HepG2 (cell line): ENCODE results near the gene PRKCE. TPM values are rescaled to one million over a fixed set of nuclear protein-coding genes. Genes with fewer than 3 reads are reported as not detected.

Experiments
- ARNT2 ChIP-seq: sonication (generic); formaldehyde crosslinking; IDR thresholded peaks from 2 replicates; pipeline ENCODE4 v1.8.0; 2022; ENCODE audit warnings: mild to moderate bottlenecking, low read depth, missing genetic modification reagents, moderate library complexity
- ATF1 ChIP-seq: IDR thresholded peaks from 2 replicates; pipeline ENCODE4 v1.6.1; 2016; ENCODE audit warnings: mild to moderate bottlenecking, control low read depth
- FOSL2 ChIP-seq: sonication (generic); formaldehyde crosslinking; IDR thresholded peaks from 2 replicates; pipeline ENCODE4 v1.4.0; 2020; ENCODE audit warnings: missing genetic modification reagents
- GATAD1 ChIP-seq: IDR thresholded peaks from 2 replicates; pipeline ENCODE4 v1.6.1; 2016; ENCODE audit warnings: missing genetic modification reagents, missing compliant biosample characterization
- GATAD2A ChIP-seq: IDR thresholded peaks from 2 replicates; pipeline ENCODE4 v1.6.1; 2016
- MED1 ChIP-seq: sonication (generic); formaldehyde crosslinking; IDR thresholded peaks from 2 replicates; pipeline ENCODE4 v1.4.0; 2020; ENCODE audit warnings: missing genetic modification reagents
- MLXIP ChIP-seq: sonication (generic); formaldehyde crosslinking; IDR thresholded peaks from 2 replicates; pipeline ENCODE4 v1.9.0; 2021; ENCODE audit warnings: missing genetic modification reagents, borderline replicate concordance
- MXD3 ChIP-seq: IDR thresholded peaks from 2 replicates; pipeline ENCODE4 v1.6.1; 2016; ENCODE audit warnings: mild to moderate bottlenecking, missing biosample characterization, missing genetic modification reagents
- MYNN ChIP-seq: sonication (generic); formaldehyde crosslinking; IDR thresholded peaks from 2 replicates; pipeline ENCODE4 v1.4.0; 2020; ENCODE audit warnings: mild to moderate bottlenecking, low read depth, missing genetic modification reagents
- NCOA5 ChIP-seq: sonication (generic); formaldehyde crosslinking; IDR thresholded peaks from 2 replicates; pipeline ENCODE4 v1.4.0; 2020; ENCODE audit warnings: missing genetic modification reagents
- RARA ChIP-seq: IDR thresholded peaks from 2 replicates; pipeline ENCODE4 v1.6.1; 2016; ENCODE audit warnings: missing genetic modification reagents, missing compliant biosample characterization
- SATB2 ChIP-seq: sonication (generic); formaldehyde crosslinking; IDR thresholded peaks from 2 replicates; pipeline ENCODE4 v1.5.0; 2020; ENCODE audit warnings: missing genetic modification reagents
- THAP11 ChIP-seq: IDR thresholded peaks from 2 replicates; pipeline ENCODE4 v1.6.1; 2016; ENCODE audit warnings: missing biosample characterization, missing genetic modification reagents
- ZBTB3 ChIP-seq: sonication (generic); formaldehyde crosslinking; IDR thresholded peaks from 2 replicates; pipeline ENCODE4 v1.4.0; 2020; ENCODE audit warnings: low read depth, mild to moderate bottlenecking, moderate library complexity, missing genetic modification reagents, borderline replicate concordance
- ZNF142 ChIP-seq: sonication (generic); formaldehyde crosslinking; IDR thresholded peaks from 2 replicates; pipeline ENCODE4 v1.4.0; 2020; ENCODE audit warnings: missing genetic modification reagents
- ZNF160 ChIP-seq: sonication (generic); formaldehyde crosslinking; IDR thresholded peaks from 2 replicates; pipeline ENCODE4 v1.8.0; 2022; ENCODE audit warnings: mild to moderate bottlenecking, inconsistent platforms, missing genetic modification reagents
- ZNF329 ChIP-seq: sonication (generic); formaldehyde crosslinking; IDR thresholded peaks from 2 replicates; pipeline ENCODE4 v1.9.0; 2021; ENCODE audit warnings: low read depth, mild to moderate bottlenecking, missing genetic modification reagents
- ZNF362 ChIP-seq: sonication (generic); formaldehyde crosslinking; IDR thresholded peaks from 2 replicates; pipeline ENCODE4 v1.4.0; 2020; ENCODE audit warnings: missing genetic modification reagents, mild to moderate bottlenecking, borderline replicate concordance
- ZNF367 ChIP-seq: sonication (generic); formaldehyde crosslinking; IDR thresholded peaks from 2 replicates; pipeline ENCODE4 v1.4.0; 2020; ENCODE audit warnings: missing genetic modification reagents, borderline replicate concordance
- ZNF720 ChIP-seq: sonication (generic); formaldehyde crosslinking; IDR thresholded peaks from 2 replicates; pipeline ENCODE4 v1.4.0; 2020; ENCODE audit warnings: missing genetic modification reagents
- polyA plus RNA-seq, 8 experiments: library from polyadenylated mRNA; depleted of rRNA in 3 of 8; stranded (reverse) in 7 of 8; unstranded in 1 of 8; fragments of >200 nt; fragmentation: Illumina TruSeq in 4 of 8; extraction: Trizol in 4 of 8; gene quantifications; 2 replicates each; pipeline versions ENCODE4 v1.2.1 to v1.2.3, GENCODE V29; 2011 to 2016; ENCODE audit warnings: low read depth in 4 of 8, missing spikeins in 1 of 8, mixed read lengths in 1 of 8; ENCODE audit not compliant: insufficient read depth in 1 of 8
- total RNA-seq, 5 experiments: library from RNA; depleted of rRNA; stranded (reverse); fragments of >200 nt; fragmentation: Illumina TruSeq; extraction: Trizol; gene quantifications; 2 replicates each; pipeline ENCODE4 v1.2.3, GENCODE V29; 2016; ENCODE audit warnings: low read depth in 1 of 5

PRKCE gene
- total and polyA plus RNA-seq, 2 of the 13 experiments (the other 11 are each of a cell fraction or from before 2014, with no cell fraction given) = 1.0 to 3.9 TPM

- no peak for TF ChIP-seq ZBTB3 (CRISPR knock-in tag)
- no peak for TF ChIP-seq SATB2 (CRISPR knock-in tag)
- TF ChIP-seq ZNF720 = no peak
- no peak for TF ChIP-seq ZNF329 (CRISPR knock-in tag)
- no peak; the same call in 1 of the 2 replicates for TF ChIP-seq MED1 (CRISPR knock-in tag)
- TF ChIP-seq GATAD2A = peak; percentile 41; the same call in 1 of the 2 replicates
- peak; percentile 2; the same call in 1 of the 2 replicates for TF ChIP-seq ARNT2 (CRISPR knock-in tag)
- no peak for TF ChIP-seq MXD3
- TF ChIP-seq ZNF367 (CRISPR knock-in tag) = 0 out of 2 replicates have a peak, but pooled peaks have one; percentile 5
- no peak for TF ChIP-seq NCOA5
- TF ChIP-seq THAP11 (CRISPR knock-in tag) = no peak; the same call in 1 of the 2 replicates
- TF ChIP-seq MYNN (CRISPR knock-in tag) = no peak
- 0 out of 2 replicates have a peak, but pooled peaks have one; percentile 16 for TF ChIP-seq RARA (CRISPR knock-in tag)
- TF ChIP-seq ATF1 (CRISPR knock-in tag) = no peak
- TF ChIP-seq MLXIP (CRISPR knock-in tag) = 0 out of 2 replicates have a peak, but pooled peaks have one; percentile 16
- 0 out of 2 replicates have a peak, but pooled peaks have one; percentile 54 for TF ChIP-seq ZNF142
- TF ChIP-seq ZNF362 = no peak
- peak; percentile 28 for TF ChIP-seq FOSL2 (CRISPR knock-in tag)
- no peak for TF ChIP-seq ZNF160 (CRISPR knock-in tag)
- peak; percentile 79 for TF ChIP-seq GATAD1
Measured at GRCh38 chr2:45610281-45611019, 41.0 kb upstream of the PRKCE start (continued).
